Caco-2 (cell line): ENCODE measurements around the gene LRRC26. TPM values are rescaled to one million over a fixed set of nuclear protein-coding genes. Genes with fewer than 3 reads are reported as not detected.
A peak's percentile ranks its signal among the peaks of the same experiment; 100 is the strongest.
"Not testable (repeated sequence)": the region's sequence is repeated elsewhere in the genome, so short reads cannot be mapped to it uniquely, and the experiment has no call there.

ENCODE experiments used
- BruUV-seq: library from RNA; stranded (reverse); fragments of 400-500 nt; replicated peaks from 2 replicates; lab custom pipeline; 2021; lab: Mats Ljungman, UMichigan
- CTCF ChIA-PET: fragments of 300-600 bp; sonication (Branson Sonifier 250); formaldehyde crosslinking; loops from one replicate; lab custom pipeline; 2022; ENCODE audit warnings: antibody characterized with exemption; lab: Charles Lee
- POLR2A ChIA-PET: fragments of 300-600 bp; sonication (Branson Sonifier 250); formaldehyde crosslinking; loops from one replicate; lab custom pipeline; 2022; ENCODE audit warnings: antibody characterized with exemption; lab: Charles Lee
- DNase-seq, 2 experiments: peaks; one replicate each; pipeline versions ENCODE4 v3.0.0 to v3.0.0-alpha.2; 2020 to 2022
- H3K27me3 ChIP-seq: replicated peaks from 2 replicates; pipeline ENCODE4 v1.6.0; 2011; ENCODE audit warnings: low read length; ENCODE audit not compliant: control insufficient read depth, insufficient read depth
- H3K36me3 ChIP-seq: 2 replicates; pipeline ENCODE4 v1.5.1; 2011; ENCODE audit warnings: low read length; ENCODE audit not compliant: control insufficient read depth, insufficient read depth
- H3K4me1 ChIP-seq: fragments of 250-450 bp; sonication (Bioruptor Pico); 2 replicates; pipeline ENCODE4 v1.5.1; 2020; ENCODE audit warnings: mild to moderate bottlenecking
- H3K4me3 ChIP-seq: 2 replicates; pipeline ENCODE4 v1.5.1; 2011; ENCODE audit warnings: low read depth, mild to moderate bottlenecking, control low read depth, low read length
- H3K9me3 ChIP-seq: fragments of 250-450 bp; sonication (Bioruptor Pico); 2 replicates; pipeline ENCODE4 v1.5.1; 2020; ENCODE audit warnings: mild to moderate bottlenecking, moderate library complexity
- H3K27ac Mint-ChIP-seq: one replicate; pipeline ENCODE4 v1.8.0; 2022; ENCODE audit warnings: mixed read lengths; ENCODE audit not compliant: unreplicated experiment
- H3K27me3 Mint-ChIP-seq: one replicate; pipeline ENCODE4 v1.8.0; 2022; ENCODE audit warnings: mixed read lengths; ENCODE audit not compliant: insufficient read depth, unreplicated experiment
- H3K36me3 Mint-ChIP-seq: one replicate; pipeline ENCODE4 v1.8.0; 2022; ENCODE audit warnings: mild to moderate bottlenecking, mixed read lengths; ENCODE audit not compliant: insufficient read depth, unreplicated experiment
- H3K4me1 Mint-ChIP-seq: one replicate; pipeline ENCODE4 v1.8.0; 2022; ENCODE audit warnings: low read depth, mixed read lengths; ENCODE audit not compliant: unreplicated experiment
- H3K4me3 Mint-ChIP-seq: one replicate; pipeline ENCODE4 v1.8.0; 2022; ENCODE audit warnings: mild to moderate bottlenecking, moderate library complexity, mixed read lengths; ENCODE audit not compliant: unreplicated experiment
- H3K9me3 Mint-ChIP-seq: one replicate; pipeline ENCODE4 v1.8.0; 2022; ENCODE audit warnings: mixed read lengths; ENCODE audit not compliant: unreplicated experiment
- intact Hi-C: fragments of 100-400 bp; cut with micrococcal nuclease; formaldehyde crosslinking; loops from one replicate; pipeline ENCODE4 v1.10.0; 2022; ENCODE audit not compliant: unreplicated experiment
- microRNA-seq: library from miRNA; unstranded; fragments of <30 nt; microRNA quantifications from one replicate; pipeline ENCODE4 v1.2.0, GENCODE V29; 2022
- total RNA-seq: library from RNA; stranded (reverse); gene quantifications from 2 replicates; pipeline ENCODE4 v1.2.3, GENCODE V29; 2022
- TF ChIP-seq, protein P1 (sequence below), 2 experiments: fragments of 200-600 bp in 1 of 2; IDR thresholded peaks; 1 replicate in 1 of 2; 2 replicates in 1 of 2; pipeline versions ENCODE4 v1.5.1 to v1.8.0; 2011 to 2022; ENCODE audit warnings: antibody characterized with exemption in 1 of 2, control low read depth in 1 of 2, inconsistent platforms in 1 of 2, low read depth in 1 of 2, low read length in 1 of 2, mild to moderate bottlenecking in 1 of 2, moderate library complexity in 1 of 2; ENCODE audit not compliant: insufficient read depth in 1 of 2, severe bottlenecking in 1 of 2, unreplicated experiment in 1 of 2

Gene LRRC26
- total RNA-seq, 1 experiment from 2014 or later, result 2.9 TPM

DNA sequence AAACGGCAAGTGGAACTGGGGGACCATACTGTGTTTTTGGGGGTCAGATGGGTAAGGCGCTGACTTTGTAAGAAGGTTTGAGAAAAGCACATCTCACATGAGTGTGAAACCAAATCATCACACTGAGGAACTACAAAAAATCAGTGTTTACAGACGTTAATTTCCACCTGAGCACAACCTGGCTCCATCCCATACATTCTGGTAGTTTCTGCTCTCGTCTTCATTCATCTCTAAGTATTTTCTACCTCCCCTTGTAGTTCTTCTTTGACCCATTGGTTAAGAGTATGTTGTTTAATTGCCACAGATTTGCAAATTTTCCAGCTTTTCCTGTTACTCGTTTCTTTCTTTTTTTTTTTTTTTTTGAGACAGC lies 46.4 kb downstream of the LRRC26 start:
- no peaks in the 10 kb centered on the region for H3K36me3 ChIP-seq
- H3K4me3 ChIP-seq, result no peak overlapping the region
- DNase-seq, result no peak
- TF ChIP-seq, protein P1, sequence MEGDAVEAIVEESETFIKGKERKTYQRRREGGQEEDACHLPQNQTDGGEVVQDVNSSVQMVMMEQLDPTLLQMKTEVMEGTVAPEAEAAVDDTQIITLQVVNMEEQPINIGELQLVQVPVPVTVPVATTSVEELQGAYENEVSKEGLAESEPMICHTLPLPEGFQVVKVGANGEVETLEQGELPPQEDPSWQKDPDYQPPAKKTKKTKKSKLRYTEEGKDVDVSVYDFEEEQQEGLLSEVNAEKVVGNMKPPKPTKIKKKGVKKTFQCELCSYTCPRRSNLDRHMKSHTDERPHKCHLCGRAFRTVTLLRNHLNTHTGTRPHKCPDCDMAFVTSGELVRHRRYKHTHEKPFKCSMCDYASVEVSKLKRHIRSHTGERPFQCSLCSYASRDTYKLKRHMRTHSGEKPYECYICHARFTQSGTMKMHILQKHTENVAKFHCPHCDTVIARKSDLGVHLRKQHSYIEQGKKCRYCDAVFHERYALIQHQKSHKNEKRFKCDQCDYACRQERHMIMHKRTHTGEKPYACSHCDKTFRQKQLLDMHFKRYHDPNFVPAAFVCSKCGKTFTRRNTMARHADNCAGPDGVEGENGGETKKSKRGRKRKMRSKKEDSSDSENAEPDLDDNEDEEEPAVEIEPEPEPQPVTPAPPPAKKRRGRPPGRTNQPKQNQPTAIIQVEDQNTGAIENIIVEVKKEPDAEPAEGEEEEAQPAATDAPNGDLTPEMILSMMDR (IDR thresholded peaks at IDR 0.05; ENCODE audit: insufficient read depth in 1 of 2, low read depth in 1 of 2, low read length in 1 of 2, severe bottlenecking in 1 of 2, unreplicated experiment in 1 of 2), result no peak
- Mint-ChIP-seq H3K9me3 (no peaks in the 10 kb centered on the region), H3K27me3 (no peaks in the 10 kb centered on the region), H3K36me3 (peaks cover 14% of the 10 kb centered on the region), H3K27ac (no peak overlapping the region), H3K4me3 (no peak overlapping the region), H3K4me1 (peaks cover 16% of the 10 kb centered on the region)
- H3K4me1 ChIP-seq, result 0 out of 2 replicates have a peak, but pooled peaks cover 6% of the 10 kb centered on the region
- ChIA-PET POLR2A (no interaction called here), CTCF (interaction anchor here (1.3 kb wide), 1 partner anchor 299 kb away, joined by 5 read pairs; the partner anchor contains the start of gene EXD3)
- intact Hi-C loops, result no loop called here
- H3K27me3 ChIP-seq, result no peaks in the 10 kb centered on the region
- no TSS peak for BruUV-seq
- no peaks in the 10 kb centered on the region for H3K9me3 ChIP-seq

DNA sequence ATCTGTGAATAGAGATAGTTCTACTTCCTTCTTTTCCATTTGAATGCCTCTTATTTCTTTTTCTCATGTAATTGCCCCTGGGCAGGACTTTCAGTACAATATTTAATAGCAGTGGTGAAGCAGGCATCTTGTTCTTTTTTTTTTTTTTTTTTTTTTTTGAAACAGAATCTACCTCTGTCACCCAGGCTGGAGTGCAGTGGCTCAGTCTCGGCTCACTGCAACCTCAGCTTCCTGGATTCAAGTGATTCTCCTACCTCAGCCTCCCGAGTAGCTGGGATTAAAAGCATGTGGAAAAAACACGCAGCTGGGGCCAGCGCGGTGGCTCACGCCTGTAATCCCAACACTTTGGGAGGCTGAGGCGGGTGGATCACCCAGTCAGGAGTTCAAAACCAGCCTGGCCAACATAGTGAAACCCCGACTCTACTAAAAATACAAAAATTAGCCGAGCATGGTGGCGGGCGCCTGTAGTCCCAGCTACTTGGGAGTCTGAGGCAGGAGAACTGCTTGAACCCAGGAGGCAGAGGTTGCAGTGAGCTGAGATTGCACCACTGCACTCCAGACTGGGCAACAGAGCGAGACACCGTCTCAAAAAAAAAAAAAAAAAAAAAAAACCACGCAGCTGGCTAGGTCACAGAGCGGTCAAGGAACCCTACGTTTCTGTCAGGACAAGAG lies 46.9 kb downstream of the LRRC26 start:
- BruUV-seq, H3K27ac Mint-ChIP-seq, H3K9me3 Mint-ChIP-seq, DNase-seq, H3K9me3 ChIP-seq, H3K4me3 Mint-ChIP-seq, H3K36me3 ChIP-seq, H3K27me3 ChIP-seq, H3K4me3 ChIP-seq, H3K4me1 ChIP-seq, H3K27me3 Mint-ChIP-seq, intact Hi-C loops: not testable (repeated sequence)
- Mint-ChIP-seq H3K36me3 (peaks cover 12% of the 10 kb centered on the region), H3K4me1 (peaks cover 12% of the 10 kb centered on the region)
- ChIA-PET CTCF (interaction anchor here (0.6 to 1.3 kb wide), 2 partner anchors 19 to 300 kb away, joined by 3 to 5 read pairs; partner anchors contain the start of gene EXD3), POLR2A (interaction anchor here (0.7 kb wide), 1 partner anchor 119 kb away, joined by 5 read pairs; no protein-coding TSS in a partner anchor)

DNA sequence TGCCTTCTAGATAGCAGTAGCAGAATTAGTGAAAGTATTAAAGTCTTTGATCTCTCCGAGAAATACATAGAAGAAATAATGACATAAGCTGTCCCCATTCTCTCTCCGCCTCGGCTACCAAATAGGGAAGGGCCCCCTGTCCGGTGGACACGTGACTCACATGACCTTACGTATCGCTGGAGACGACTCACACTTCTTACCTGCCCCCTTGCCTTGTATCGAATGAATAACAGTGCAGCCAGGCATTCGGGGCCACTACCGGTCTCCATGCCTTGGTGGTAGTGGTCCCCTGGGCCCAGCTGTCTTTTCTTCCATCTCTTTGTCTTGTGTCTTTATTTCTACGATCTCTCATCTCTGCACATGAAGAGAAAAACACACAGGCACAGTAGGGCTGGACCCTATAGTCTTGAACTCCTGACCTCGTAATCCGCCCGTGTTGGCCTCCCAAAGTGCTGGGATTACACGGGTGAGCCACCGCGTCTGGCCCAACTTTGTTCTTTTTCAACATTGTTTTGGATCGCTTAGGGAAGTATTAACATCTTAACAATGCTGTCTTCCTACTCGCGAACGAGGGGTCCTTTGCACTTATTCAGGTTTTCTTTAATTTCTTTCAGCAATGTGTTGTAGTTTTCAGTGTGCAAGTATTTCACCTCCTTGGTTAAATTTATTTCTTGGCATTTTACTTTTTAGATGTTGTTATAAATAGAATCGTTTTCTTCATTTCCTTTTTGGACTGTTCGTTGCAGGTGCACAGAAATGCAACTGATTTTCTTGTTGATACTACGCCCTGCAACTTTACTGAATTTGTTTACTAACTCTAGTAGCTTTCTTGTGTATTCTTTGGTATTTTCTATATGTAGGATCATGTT lies 47.7 kb downstream of the LRRC26 start:
- H3K27me3 ChIP-seq, intact Hi-C loops, BruUV-seq, H3K27me3 Mint-ChIP-seq, H3K4me3 Mint-ChIP-seq, H3K36me3 ChIP-seq, H3K4me1 ChIP-seq, H3K36me3 Mint-ChIP-seq, H3K4me3 ChIP-seq, DNase-seq, H3K9me3 ChIP-seq, H3K9me3 Mint-ChIP-seq: not testable (repeated sequence)
- POLR2A ChIA-PET, result interaction anchor here (0.7 kb wide), 1 partner anchor 120 kb away, joined by 5 read pairs; no protein-coding TSS in a partner anchor
- H3K27ac Mint-ChIP-seq, result peak overlapping the region; percentile 66
- CTCF ChIA-PET, result interaction anchor here (1.3 kb wide), 1 partner anchor 301 kb away, joined by 5 read pairs; the partner anchor contains the start of gene EXD3
- peaks cover 14% of the 10 kb centered on the region for H3K4me1 Mint-ChIP-seq

Small RNAs within 50 kb of the gene (microRNA-seq; reads per million reads assigned to microRNA genes)
- not detected for gene MIR3621

Other genes with a start within 250 kb of the LRRC26 start
- 66.8 and 76.1 TPM in 2 replicates for gene FBXW5, start 225.3 kb downstream of the LRRC26 start, total RNA-seq
- 0.77 and 1.3 TPM in 2 replicates for gene C8G, start 224.8 kb downstream of the LRRC26 start, total RNA-seq
- 20.0 and 23.2 TPM in 2 replicates for gene LCN12, start 217.8 kb downstream of the LRRC26 start, total RNA-seq
- not detected in 2 replicates for gene PTGDS, start 192.5 kb downstream of the LRRC26 start, total RNA-seq
- gene LCNL1, start 187.1 kb downstream of the LRRC26 start, total RNA-seq, result not detected in 2 replicates
- 66.2 TPM in 2 replicates for gene PAXX, start 177.6 kb downstream of the LRRC26 start, total RNA-seq
- gene CLIC3, start 173.5 kb downstream of the LRRC26 start, total RNA-seq, result 4.5 and 4.7 TPM in 2 replicates
- gene ABCA2, start 141.8 kb downstream of the LRRC26 start, total RNA-seq, result 22.6 and 27.3 TPM in 2 replicates
- gene FUT7, start 138.0 kb downstream of the LRRC26 start, total RNA-seq, result not detected in 2 replicates
- gene NPDC1, start 123.9 kb downstream of the LRRC26 start, total RNA-seq, result 44.1 and 49.2 TPM in 2 replicates
- 2.9 and 3.4 TPM in 2 replicates for gene ENTPD2, start 116.0 kb downstream of the LRRC26 start, total RNA-seq
- gene SAPCD2, start 99.5 kb downstream of the LRRC26 start, total RNA-seq, result 53.3 and 57.5 TPM in 2 replicates
- 22.7 and 24.6 TPM in 2 replicates for gene UAP1L1, start 92.5 kb downstream of the LRRC26 start, total RNA-seq
- 57.7 and 58.0 TPM in 2 replicates for gene MAN1B1, start 83.1 kb downstream of the LRRC26 start, total RNA-seq
- 230 and 247 TPM in 2 replicates for gene DPP7, start 55.3 kb downstream of the LRRC26 start, total RNA-seq
- gene GRIN1, start 30.9 kb downstream of the LRRC26 start, total RNA-seq, result 1.9 and 3.7 TPM in 2 replicates
- 0.70 TPM in 1 of 2 replicates, not detected in the other for gene TMEM210, start 2.0 kb upstream of the LRRC26 start, total RNA-seq
- 66.8 and 67.5 TPM in 2 replicates for gene ANAPC2, start 18.5 kb upstream of the LRRC26 start, total RNA-seq
- 62.3 and 62.7 TPM in 2 replicates for gene SSNA1, start 18.6 kb upstream of the LRRC26 start, total RNA-seq
- 34.2 and 37.7 TPM in 2 replicates for gene TPRN, start 30.7 kb upstream of the LRRC26 start, total RNA-seq
- 36.9 and 38.4 TPM in 2 replicates for gene TMEM203, start 35.6 kb upstream of the LRRC26 start, total RNA-seq
- 29.0 and 31.8 TPM in 2 replicates for gene NDOR1, start 35.6 kb upstream of the LRRC26 start, total RNA-seq
- gene RNF208, start 52.2 kb upstream of the LRRC26 start, total RNA-seq, result 6.3 and 6.5 TPM in 2 replicates
- gene CYSRT1, start 55.1 kb upstream of the LRRC26 start, total RNA-seq, result 1.7 and 1.8 TPM in 2 replicates
- gene RNF224, start 57.5 kb upstream of the LRRC26 start, total RNA-seq, result 0.27 TPM in 1 of 2 replicates, not detected in the other
- 0.19 TPM in 1 of 2 replicates, not detected in the other for gene SLC34A3, start 60.9 kb upstream of the LRRC26 start, total RNA-seq
- 481 and 487 TPM in 2 replicates for gene TUBB4B, start 71.2 kb upstream of the LRRC26 start, total RNA-seq
- gene STPG3, start 81.2 kb upstream of the LRRC26 start, total RNA-seq, result not detected in 2 replicates
- 79.1 and 79.8 TPM in 2 replicates for gene NELFB, start 85.3 kb upstream of the LRRC26 start, total RNA-seq
- 1.8 and 1.9 TPM in 2 replicates for gene TOR4A, start 107.7 kb upstream of the LRRC26 start, total RNA-seq
- 22.1 and 24.7 TPM in 2 replicates for gene NRARP, start 132.2 kb upstream of the LRRC26 start, total RNA-seq